PC-9 (cell line): ENCODE measurements around the gene CS.

Experiments used
- CTCF ChIP-seq: fragments of 200-600 bp; sonication (generic); conservative IDR thresholded peaks from 2 replicates; pipeline ENCODE4 v1.6.1; 2017; ENCODE audit warnings: mixed run types, antibody characterized with exemption, mild to moderate bottlenecking, moderate library complexity
- EZH2 ChIP-seq: fragments of 200-600 bp; sonication (generic); IDR thresholded peaks from 2 replicates; pipeline ENCODE4 v1.8.0; 2017; ENCODE audit warnings: antibody characterized with exemption, low read depth

GRCh38 chr12:56326533-56326932 is 26.4 kb upstream of the CS start:
- TF ChIP-seq CTCF (no peak), EZH2 (no peak)
